GM19397 (cell line): Measurements from ENCODE around the gene NR1H4.
"Not testable (repeated sequence)": the region's sequence is repeated elsewhere in the genome, so short reads cannot be mapped to it uniquely, and the experiment has no call there.

Experiments used
- ATAC-seq: cut with Tn5 transposase; IDR thresholded peaks from one replicate; pipeline ENCODE4 v1.9.1; 2021; ENCODE audit warnings: mild to moderate bottlenecking, moderate library complexity; ENCODE audit not compliant: unreplicated experiment

Gene NR1H4

DNA sequence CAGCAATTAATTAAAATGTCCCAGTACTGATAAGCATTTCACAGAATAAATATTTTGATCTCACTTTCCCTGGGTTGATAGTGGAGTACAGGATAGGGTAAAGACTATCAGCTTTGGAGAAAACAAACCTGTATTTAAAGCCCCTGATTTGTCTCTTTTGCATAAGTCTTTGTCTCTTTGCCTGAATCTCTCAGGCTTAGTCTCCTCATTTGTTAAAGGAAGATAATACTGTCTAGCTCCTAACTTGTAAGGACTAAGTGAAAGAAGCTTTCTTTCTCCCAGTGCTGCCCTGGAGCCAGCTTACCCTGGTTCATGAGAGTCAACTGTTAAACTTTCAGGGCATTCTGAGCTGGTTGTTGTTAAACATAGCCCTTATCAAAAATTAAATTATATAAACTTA lies 5.5 kb upstream of the NR1H4 start:
- no peak for ATAC-seq

DNA sequence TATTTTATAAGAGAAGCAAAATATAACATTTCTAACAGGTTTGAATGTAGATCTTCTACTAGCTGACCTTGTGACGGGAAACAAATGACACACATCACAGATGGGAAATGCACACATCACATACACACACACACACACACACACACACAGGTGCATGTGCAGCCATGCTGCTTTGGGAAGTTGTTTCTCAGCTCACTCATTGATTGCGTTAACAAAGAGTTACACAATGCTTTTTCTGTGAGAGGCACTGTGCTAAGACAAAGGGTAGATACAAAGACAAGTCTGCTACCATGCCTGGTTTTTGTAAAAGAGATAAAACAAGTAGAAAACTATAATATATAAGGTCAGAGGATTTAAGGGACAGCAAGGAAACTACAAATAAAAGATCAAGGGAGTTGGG lies 1.3 kb upstream of the NR1H4 start:
- no peak for ATAC-seq

DNA sequence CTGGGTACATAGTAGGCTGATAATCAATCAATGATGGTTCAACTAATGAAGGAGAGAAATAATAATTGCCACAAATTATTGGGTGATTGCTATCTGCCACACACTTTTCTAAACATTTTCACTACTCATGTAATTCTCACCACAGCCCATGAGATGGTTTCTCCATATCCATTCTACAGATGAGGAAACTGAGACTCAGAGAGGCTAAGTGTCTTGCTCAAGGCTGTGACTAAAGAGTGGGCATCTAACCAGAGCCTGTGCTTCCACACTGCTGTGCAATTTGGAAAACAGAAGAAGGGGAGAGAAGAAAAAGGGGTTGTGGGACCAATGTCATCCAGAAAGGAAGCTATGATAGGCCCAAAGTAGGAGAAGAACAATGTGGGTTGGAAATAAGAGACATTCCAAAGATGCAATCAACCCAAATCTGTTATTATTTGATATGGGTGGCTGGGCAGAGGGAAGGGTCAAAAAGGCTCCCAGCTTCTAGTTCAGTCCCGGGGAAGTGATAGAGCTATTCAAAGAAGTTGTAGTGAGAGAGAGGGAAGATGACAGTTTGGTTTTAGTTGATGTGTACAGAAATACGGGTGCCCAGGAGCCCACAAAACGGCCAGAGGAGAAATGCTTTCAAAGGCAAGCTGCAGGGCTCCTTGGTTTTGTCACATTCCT lies 483 bp upstream of the NR1H4 start:
- no peak for ATAC-seq

DNA sequence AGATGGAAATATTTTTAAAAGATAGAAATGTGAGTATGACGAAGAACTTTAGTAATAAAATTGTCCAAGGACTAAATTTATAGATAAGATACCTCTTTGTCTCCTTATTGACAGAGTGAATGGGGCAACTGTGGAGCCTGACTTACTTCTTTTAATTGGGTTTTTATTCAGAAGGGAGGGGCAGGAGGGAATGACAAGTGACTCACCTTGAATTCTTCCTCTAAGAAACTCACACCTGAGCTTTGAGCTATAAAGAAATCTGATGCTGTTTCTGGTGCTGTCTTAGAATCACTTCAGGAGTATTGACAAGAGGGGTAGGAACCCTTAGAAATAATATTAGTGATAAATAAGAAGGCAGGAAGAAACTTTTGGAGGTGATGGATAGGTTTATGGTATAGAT lies 951 bp downstream of the NR1H4 start:
- ATAC-seq: no peak

DNA sequence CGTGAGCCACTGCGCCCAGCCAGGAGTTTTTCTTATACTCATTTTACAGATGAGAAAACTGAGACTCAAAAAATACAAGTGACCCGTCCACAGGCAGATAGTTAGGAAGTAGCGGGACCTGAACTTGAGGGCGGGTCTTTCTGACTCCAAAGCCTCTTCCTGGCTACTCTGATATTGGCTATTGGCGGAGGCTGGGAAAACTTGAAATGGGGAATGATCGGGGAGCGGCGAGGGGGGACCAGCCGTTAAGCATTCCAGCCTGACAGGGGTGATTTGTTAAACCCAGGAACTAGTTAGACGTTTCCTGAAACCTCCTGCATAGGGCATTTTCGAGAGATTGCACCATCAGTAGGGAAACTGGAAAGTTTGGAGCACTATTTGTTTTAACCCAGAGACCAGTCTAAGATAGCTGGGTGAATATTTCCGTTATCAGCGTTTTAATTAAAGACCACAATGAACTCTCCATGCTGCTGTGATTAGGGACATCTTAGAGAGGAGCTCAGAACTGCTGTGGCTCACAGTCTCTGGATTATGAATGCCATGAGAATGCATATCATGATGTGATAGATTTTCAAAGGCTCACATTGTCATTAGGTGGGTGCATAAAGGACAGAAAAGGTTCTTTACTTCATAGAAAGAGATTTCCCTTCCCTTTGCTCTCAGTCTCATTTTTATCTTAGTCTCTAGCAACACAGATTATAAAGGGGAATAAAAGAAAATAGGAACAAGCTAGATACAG lies 2.5 kb downstream of the NR1H4 start:
- ATAC-seq: no peak

DNA sequence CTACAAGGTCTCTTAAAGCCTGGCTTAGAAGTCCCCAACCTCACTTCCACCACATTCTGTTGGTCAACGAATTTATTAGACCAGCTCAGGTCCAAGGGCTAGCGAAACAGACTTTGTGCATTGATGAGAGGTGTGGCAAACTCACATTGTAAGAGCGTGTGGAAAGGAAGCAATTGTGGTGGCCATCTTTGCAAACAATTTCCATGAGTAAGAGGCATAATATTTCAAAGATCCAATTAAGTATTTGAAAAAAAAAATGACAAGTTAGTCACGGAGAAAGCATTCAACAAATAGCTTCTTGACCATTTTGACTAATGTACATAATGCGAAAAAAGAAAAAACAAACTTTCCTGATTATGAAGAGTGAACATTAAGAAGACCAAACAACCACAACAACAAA lies 7.4 kb downstream of the NR1H4 start:
- ATAC-seq: no peak

DNA sequence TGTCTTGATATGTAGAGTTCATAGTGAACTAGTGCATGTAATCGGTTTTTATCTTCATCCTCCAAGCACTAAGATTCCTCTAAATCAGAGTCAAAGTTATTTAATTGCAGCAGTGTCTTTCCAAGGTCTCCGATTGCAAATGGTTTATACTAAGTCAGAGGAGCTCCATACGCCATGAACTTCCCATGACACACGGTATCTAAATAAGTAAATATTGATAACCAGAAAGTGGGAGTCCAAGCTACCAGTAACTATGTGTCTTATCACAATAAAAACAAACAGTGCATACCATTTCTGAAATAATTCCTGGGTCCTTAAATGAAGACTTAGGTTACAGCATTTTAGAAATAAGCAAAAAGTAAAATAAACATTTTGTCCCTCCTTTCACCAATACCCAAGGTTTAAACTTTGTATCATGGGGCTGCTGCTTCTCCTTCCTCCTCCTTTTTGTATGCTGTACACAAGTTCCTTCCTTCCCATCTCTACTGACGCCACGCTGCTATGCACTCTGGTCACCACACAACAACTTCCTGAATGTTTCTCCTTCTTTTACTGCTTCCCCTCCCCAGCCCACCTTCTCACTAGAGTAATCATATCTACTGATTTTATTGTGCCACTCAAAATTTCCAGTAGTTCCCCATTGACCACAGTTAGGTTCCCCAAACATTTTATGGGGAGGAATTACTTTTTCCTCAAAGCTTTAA lies 10.7 kb downstream of the NR1H4 start:
- no peak for ATAC-seq

DNA sequence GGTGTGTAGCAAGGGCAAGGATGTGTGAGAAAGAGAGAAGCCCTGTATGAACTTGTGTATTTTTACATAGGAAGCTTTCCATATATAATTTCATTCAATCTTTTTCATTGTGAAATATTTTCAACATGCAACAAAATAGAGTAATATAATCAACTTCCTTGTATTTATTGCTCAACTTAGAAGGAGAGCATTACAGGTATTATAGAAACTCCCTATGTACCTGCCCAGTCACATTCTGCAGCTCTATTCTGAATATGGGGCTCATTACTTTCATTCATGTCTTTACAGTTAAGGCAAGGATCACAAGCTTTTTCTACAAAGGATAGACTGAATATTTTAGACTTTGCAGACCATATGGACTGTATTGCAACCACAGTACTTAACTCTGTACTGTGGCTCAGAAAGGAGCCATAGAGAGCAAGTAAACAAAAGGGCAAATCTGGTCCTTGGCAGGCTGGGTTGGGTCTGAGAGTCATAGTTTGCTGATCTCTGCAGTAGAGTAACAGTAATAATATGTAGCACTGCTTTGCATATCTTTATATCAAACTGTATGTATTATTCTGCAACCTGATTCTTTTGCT lies 11.3 kb downstream of the NR1H4 start:
- no peak for ATAC-seq

DNA sequence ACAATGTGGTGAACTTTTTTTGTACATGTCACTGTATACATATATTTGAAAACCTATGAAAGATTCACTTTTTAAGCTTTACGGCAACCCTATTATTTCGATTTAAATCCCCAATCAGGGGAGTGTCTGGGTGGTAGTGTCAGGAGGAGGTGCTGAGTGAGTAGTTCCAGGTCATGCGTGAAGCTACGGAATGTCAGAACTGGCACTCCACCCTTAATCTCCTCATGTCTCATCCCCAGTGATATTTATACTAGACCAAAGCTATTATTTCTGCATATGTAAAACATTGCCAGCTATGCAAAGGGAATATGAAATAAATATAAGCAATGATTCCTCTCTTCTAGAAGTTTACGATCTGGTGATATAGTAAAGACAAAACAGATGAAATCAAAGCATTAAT lies 12.3 kb downstream of the NR1H4 start:
- ATAC-seq: no peak

DNA sequence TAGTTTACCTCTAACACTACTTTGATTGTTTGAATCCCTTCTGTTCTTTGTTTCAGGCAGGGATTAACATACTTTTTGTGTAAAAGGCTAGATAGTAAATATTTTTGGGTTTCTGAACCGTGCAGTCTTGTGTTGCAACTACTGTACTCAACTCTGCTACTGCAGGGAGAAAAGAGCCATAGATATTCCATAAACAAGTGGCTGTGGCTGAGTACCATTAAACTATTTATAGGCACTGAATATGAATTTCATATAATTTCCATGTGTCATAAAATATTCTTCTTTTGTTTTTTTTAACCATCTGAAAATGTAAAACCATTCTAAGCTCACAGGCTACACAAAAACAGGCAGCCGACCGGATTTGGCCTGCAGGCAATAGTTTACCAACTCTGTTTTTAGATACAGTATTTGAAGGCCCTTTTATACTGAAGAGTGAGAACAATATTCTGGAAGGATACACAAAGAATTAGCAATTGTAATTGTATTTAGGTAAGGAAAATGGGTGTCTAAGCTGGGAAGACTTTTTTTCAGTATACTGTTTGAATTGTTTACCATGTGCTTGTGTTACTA lies 15.7 kb downstream of the NR1H4 start:
- ATAC-seq: no peak

DNA sequence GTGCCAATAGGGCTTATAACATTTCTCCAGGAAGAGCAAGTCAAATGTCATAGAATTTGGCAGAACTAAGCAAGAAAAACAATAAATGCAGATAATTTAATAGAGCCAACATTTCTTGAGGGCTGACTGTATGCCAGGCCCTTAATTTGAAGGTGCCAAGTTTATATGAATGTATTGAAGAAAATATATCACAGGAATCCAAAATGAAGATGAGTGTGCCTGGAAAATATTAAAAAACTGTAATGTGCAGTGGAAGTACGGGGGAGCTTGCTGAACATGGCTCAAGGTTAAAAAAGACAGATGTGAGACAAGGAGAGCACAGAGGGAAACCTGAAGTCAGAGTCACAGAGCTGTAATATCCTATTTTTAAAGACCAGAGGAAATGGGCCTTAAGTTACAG lies 16.4 kb downstream of the NR1H4 start:
- ATAC-seq: no peak

DNA sequence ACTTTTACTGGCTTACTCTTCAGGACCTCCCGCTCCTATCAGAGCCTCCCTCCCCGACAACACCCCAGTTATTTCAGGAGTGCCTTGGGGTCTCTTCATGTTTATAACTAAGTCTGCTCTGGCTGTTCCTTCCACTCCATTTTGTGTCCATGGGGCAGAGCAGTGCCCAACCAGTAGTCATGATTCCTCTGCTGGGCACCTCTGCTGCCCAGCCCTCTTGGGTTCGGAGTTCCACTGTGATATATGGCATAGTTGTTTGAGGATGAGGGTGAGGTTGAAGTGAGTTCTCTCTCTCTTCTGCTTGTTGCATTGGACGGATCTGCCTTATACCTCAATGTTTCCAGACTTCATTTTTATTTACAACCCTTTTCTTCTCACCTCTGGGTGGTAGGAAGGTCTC lies 17.4 kb downstream of the NR1H4 start:
- ATAC-seq: no peak

DNA sequence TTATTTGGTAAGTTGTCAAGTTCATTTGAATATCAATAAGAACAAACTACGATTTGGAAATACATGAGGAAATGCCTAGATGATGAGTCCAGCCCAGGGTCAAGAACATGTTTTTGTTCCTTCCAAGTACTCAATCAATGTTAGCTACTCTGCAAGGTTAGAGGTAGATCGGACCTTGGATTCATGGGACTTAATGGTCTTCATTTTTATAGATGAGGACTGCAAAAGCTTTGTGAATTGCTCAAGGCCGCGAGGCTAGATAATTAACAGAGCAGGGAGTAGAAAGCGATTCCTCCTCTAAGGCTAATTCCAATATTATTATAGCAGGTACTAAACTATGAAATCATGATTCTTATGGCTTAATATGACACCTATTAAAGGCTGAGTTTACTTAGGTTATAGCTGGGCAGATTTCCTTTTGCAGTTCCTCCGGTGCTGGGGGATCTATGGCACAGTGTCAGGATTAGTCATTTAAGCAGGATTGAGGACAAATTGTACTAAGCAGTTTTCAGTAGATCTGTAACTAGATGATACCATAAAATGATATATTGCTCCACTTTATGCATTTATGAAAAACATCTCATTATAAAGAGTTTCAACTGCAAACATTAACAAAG lies 19.8 kb downstream of the NR1H4 start:
- no peak for ATAC-seq

DNA sequence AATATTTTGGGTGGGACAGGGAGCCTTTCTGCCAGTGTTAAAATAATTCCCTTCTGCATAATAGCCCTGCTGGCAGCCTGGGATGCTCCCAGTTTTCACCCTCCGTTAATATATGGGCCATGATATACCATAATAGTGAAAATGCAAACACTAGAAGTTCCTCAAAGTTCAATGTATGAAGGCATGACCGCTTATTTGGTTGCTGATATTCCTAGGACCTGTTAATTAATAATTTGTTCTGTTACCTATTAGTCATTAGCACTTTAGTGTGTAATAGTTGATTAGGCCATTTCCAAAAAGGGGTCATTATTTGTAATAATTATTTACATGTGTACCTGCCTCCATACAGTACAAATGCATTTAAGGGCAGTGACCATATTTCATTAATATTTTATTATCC lies 20.4 kb downstream of the NR1H4 start:
- ATAC-seq: no peak

DNA sequence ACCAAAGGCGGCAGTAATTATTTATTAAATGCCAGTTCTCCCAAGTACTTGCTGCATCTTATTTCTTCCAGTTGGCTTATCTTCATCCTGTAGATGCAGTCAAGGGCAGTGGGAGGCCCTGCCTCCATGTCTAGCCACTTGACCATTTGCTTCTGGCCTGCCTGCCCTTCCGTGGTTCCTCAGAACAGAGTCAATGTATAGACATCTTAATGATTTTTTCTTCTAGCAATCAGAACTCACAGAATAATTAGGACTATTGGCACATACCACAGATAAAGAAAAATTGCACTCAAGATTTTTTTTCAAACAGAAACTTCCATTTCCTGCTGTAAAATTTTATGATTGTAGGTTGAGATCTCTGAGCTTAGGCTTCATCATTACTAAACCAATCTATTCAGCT lies 20.9 kb downstream of the NR1H4 start:
- ATAC-seq: no peak

DNA sequence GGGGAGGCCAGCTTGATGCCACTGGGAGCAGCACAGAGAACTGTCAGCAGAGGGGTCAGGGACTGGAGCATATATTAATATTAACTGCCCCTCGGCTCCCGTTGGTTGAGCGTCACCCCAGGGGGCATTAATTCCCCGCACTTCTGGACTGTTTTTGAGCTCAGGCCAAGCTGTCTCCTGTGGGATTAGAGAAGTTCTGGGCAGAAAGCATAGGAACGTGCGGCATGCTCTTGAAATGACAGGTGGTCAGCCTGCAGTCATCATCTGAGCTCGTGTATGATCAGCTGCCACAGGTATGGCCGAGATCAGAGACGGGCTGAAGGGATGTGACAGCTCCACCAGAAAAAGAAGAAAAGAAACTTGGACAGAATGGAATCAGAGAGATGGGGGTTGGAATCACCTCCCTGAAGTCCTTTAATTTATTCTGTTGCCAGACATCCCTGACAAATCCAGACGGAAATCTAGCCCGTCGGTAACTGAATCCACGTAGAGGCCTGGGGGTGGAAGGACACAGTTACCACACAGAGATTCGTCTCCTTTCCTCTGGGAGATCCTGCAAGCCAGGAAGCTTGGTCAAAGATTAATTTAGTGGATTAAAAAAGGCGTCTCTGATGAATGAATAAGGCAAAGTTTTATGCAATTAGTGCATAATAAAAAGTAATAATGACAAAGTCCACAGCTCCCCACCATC lies 23.6 kb downstream of the NR1H4 start:
- no peak for ATAC-seq

DNA sequence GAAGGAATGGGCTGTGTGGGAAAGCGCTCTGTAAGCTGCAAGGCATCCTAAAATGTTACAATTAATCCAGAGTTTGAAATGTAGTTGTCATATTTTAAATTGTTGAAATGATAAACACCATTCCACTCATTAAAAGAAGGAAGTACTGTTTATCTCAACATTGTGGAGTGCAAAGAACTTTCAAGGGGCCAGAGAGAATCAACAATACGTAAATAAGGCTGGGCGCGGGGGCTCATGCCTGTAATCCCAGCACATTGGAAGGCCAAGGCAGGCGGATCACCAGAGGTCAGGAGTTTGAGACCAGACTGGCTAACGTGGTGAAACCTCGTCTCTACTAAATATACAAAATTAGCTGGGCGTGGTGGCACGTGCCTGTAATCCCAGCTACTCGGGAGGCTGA lies 24.5 kb downstream of the NR1H4 start:
- ATAC-seq: no peak

DNA sequence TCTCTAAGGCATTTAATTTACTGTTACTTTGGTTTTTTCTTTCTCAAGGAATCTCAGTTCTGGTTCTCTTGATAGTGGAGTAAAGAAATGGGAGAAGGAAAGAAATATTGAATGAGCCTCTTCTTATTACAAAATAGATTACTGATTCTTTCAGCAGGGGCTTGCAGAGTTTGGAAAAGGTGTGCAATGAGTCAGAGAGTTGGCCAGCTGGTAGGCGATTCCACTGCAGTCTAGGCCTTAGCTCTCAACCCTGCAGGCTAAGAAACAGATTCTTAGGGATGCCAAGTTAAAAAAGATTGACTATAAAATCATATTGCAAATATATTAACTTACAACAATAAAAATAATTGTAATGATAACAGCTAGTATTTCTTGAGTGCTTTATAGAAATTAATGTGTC lies 25.8 kb downstream of the NR1H4 start:
- ATAC-seq: no peak

DNA sequence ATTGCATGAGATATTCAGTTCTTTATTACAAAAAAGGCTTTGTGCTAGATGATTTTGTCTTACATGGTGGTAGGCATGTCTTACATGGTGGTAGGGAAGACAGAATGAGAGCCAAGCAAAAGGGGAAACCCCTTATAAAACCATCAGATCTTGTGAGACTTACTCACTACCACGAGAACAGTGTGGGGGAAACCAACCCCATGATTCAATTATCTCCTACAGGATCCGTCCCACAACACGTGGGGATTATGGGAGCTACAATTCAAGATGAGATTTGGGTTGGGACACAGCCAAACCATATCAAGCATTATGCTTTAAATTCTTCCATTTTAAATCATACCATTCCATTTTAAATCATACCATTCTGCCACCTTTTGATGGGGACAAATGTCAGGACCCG lies 29.1 kb downstream of the NR1H4 start:
- not testable (repeated sequence) for ATAC-seq

DNA sequence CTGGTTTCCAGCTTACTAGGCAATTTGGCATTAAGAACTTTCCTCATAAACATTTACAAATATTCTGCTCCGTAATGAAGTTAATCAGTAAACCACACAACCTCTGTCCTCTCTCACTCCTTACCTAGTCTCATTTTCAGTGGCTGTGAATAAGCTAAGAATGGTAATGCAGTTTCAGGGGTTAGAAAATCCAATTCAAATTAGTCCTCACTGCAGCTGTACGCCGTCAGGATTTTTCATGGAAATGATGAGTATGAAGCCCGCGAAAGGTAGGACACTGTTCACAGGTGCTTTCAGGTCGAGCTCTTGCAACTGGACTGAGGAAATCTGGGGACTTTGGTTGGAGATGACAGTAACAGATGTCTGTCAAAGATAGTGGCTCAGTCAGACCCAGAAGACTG lies 29.6 kb downstream of the NR1H4 start:
- ATAC-seq: no peak

DNA sequence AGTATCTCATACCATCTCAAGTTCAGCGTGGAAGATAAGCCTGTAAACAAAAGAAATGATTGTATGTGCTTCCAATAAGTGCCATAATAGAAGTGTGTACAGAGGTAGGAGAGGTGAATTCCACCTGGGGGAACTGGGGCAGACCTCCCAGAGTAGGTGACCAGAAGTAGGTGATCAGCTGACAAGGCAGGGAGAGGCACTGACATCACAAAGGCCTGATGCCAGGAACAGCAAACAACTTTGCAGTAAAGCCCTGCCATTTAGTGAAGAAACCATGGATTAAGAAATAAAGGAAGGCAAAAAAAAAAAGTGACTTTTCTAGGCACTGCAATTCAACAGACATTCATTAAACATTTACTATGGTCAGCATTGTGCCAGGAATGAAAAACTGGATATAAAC lies 31.1 kb downstream of the NR1H4 start:
- ATAC-seq: no peak
